SKM-1 treated with dmso at 0.1 percent for 144 hours (cell line): ENCODE data around the gene MAX.
A peak's percentile ranks its signal among the peaks of the same experiment; 100 is the strongest.

ENCODE experiments used
- DNase-seq: peaks from one replicate; lab custom pipeline; 2025; ENCODE audit not compliant: unreplicated experiment; lab: John Stamatoyannopoulos, UW

Gene MAX

GRCh38 chr14:65102441-65103149 lies at the start of gene MAX:
Gene MAX (minus strand): TSS chr14:65102517. CDS start chr14:65102339, 178 bp downstream.
- DNase-seq = peak; percentile 90

GRCh38 chr14:65151609-65151956 lies 49.3 kb upstream of the MAX start:
- DNase-seq = no peak

GRCh38 chr14:65150898-65151608 lies 48.7 kb upstream of the MAX start:
- no peak for DNase-seq

- DNase-seq = no peak
Observed at GRCh38 chr14:65149116-65149515, 46.8 kb upstream of the MAX start.

GRCh38 chr14:65144170-65144569 lies 41.9 kb upstream of the MAX start:
- no peak for DNase-seq

- no peak for DNase-seq
Observed at GRCh38 chr14:65142914-65143625, 40.8 kb upstream of the MAX start.

- DNase-seq = no peak
Observed at GRCh38 chr14:65142429-65142828, 40.1 kb upstream of the MAX start.

GRCh38 chr14:65141523-65141922 lies 39.2 kb upstream of the MAX start:
- no peak for DNase-seq

- DNase-seq = no peak
Observed at GRCh38 chr14:65137648-65138307, 35.5 kb upstream of the MAX start.

GRCh38 chr14:65134651-65135579 lies 32.6 kb upstream of the MAX start:
- DNase-seq = no peak

- no peak for DNase-seq
Observed at GRCh38 chr14:65132855-65133254, 30.5 kb upstream of the MAX start.

- no peak for DNase-seq
Observed at GRCh38 chr14:65131301-65131701, 29.0 kb upstream of the MAX start.

- no peak for DNase-seq
Observed at GRCh38 chr14:65128096-65128495, 25.8 kb upstream of the MAX start.

GRCh38 chr14:65117769-65118745 lies 15.7 kb upstream of the MAX start:
- DNase-seq = no peak

GRCh38 chr14:65115615-65116014 lies 13.3 kb upstream of the MAX start:
- no peak for DNase-seq

- DNase-seq = no peak
Observed at GRCh38 chr14:65110525-65110924, 8.2 kb upstream of the MAX start.

GRCh38 chr14:65109357-65109756 lies 7.0 kb upstream of the MAX start:
- no peak for DNase-seq

- no peak for DNase-seq
Observed at GRCh38 chr14:65107200-65107599, 4.9 kb upstream of the MAX start.

GRCh38 chr14:65106736-65107135 lies 4.4 kb upstream of the MAX start:
- no peak for DNase-seq
